Endothelial cell of umbilical vein (primary cell): ENCODE data around the gene CYFIP2. TPM values are rescaled to one million over a fixed set of nuclear protein-coding genes. Genes with fewer than 3 reads are reported as not detected.

Experiments used
- BruUV-seq: library from RNA; stranded (reverse); fragments of 400-500 nt; replicated peaks from 2 replicates; lab custom pipeline; 2021; lab: Mats Ljungman, UMichigan
- CTCF ChIA-PET: fragments of 300-600, 350-600 bp; sonication (Branson Sonifier 250); formaldehyde crosslinking; loops from one replicate; lab custom pipeline; 2021; ENCODE audit warnings: antibody characterized with exemption, inconsistent platforms; lab: Charles Lee
- POLR2A ChIA-PET: fragments of 300-600, 350-600 bp; sonication (Branson Sonifier 250); formaldehyde crosslinking; loops from one replicate; lab custom pipeline; 2021; ENCODE audit warnings: antibody characterized with exemption, inconsistent platforms; lab: Charles Lee
- DNase-seq: peaks from one replicate; pipeline ENCODE4 v3.0.0-alpha.2; 2011; ENCODE audit warnings: low read depth, low spot score
- FAIRE-seq: peaks from 2 replicates; lab custom pipeline; 2011; peaks lifted over from hg19 to GRCh38; lab: Jason Lieb, UNC
- H2AFZ ChIP-seq: 2 replicates; pipeline ENCODE4 v1.6.0; 2012; ENCODE audit warnings: low read depth, low read length, control low read depth, inconsistent platforms
- H3K27ac ChIP-seq: 2 replicates; pipeline ENCODE4 v1.5.1; 2011; ENCODE audit warnings: low read depth, mild to moderate bottlenecking, control low read depth, low read length, moderate library complexity; ENCODE audit not compliant: insufficient read depth
- H3K27me3 ChIP-seq, 2 experiments: 2 replicates each; pipeline versions ENCODE4 v1.6.0 to v1.6.1; 2011; ENCODE audit warnings: low read length in 2 of 2, mixed read lengths in 1 of 2; ENCODE audit not compliant: control insufficient read depth in 2 of 2, insufficient read depth in 2 of 2
- H3K36me3 ChIP-seq, 2 experiments: 2 replicates in 1 of 2; 3 replicates in 1 of 2; pipeline ENCODE4 v1.5.1; 2011; ENCODE audit warnings: low read length in 2 of 2, mild to moderate bottlenecking in 1 of 2, moderate library complexity in 1 of 2; ENCODE audit not compliant: control insufficient read depth in 2 of 2, insufficient read depth in 2 of 2; ENCODE audit errors: extremely low read depth in 1 of 2
- H3K4me1 ChIP-seq: 3 replicates; pipeline ENCODE4 v1.5.1; 2011; ENCODE audit warnings: mild to moderate bottlenecking, low read length; ENCODE audit not compliant: control insufficient read depth, insufficient read depth; ENCODE audit errors: extremely low read depth
- H3K4me2 ChIP-seq: 2 replicates; pipeline ENCODE4 v1.6.1; 2011; ENCODE audit warnings: low read length, control low read depth, mixed read lengths; ENCODE audit not compliant: insufficient read depth
- H3K4me3 ChIP-seq, 3 experiments: fragments of 200-600 bp in 1 of 3; sonication (generic), shearing (Covaris generic) in 1 of 3; replicated peaks in 1 of 3; 2 replicates each; pipeline ENCODE4 v1.5.1; 2011 to 2016; ENCODE audit warnings: control low read depth in 3 of 3, low read length in 3 of 3, mild to moderate bottlenecking in 2 of 3, inconsistent platforms in 1 of 3, low read depth in 1 of 3, moderate library complexity in 1 of 3; ENCODE audit not compliant: insufficient read depth in 1 of 3
- H3K79me2 ChIP-seq: 2 replicates; pipeline ENCODE4 v1.6.0; 2012; ENCODE audit warnings: low read length, inconsistent platforms; ENCODE audit not compliant: control insufficient read depth, insufficient read depth
- H3K9ac ChIP-seq: replicated peaks from 2 replicates; pipeline ENCODE3; 2011; ENCODE audit warnings: low read length, control low read depth; ENCODE audit not compliant: insufficient read depth; ENCODE audit errors: extremely low read depth
- H3K9me1 ChIP-seq: replicated peaks from 3 replicates; pipeline ENCODE4 v1.6.0; 2011; ENCODE audit warnings: mild to moderate bottlenecking, low read length; ENCODE audit not compliant: control insufficient read depth, insufficient read depth; ENCODE audit errors: extremely low read depth
- H3K9me3 ChIP-seq: replicated peaks from 2 replicates; pipeline ENCODE4 v1.5.1; 2012; ENCODE audit warnings: low read length, inconsistent platforms; ENCODE audit not compliant: control insufficient read depth, insufficient read depth
- H4K20me1 ChIP-seq: replicated peaks from 2 replicates; pipeline ENCODE3; 2011; ENCODE audit warnings: mild to moderate bottlenecking, low read length; ENCODE audit not compliant: control insufficient read depth, insufficient read depth; ENCODE audit errors: extremely low read depth
- EZH2 ChIP-seq: IDR thresholded peaks from 2 replicates; pipeline ENCODE4 v1.6.1; 2012; ENCODE audit warnings: borderline replicate concordance, low read depth, mild to moderate bottlenecking, moderate library complexity, low read length, inconsistent platforms; ENCODE audit not compliant: severe bottlenecking
- GATA2 ChIP-seq: IDR thresholded peaks from 2 replicates; pipeline ENCODE4 v1.7.0; 2011; ENCODE audit warnings: low read depth, mild to moderate bottlenecking, moderate library complexity, mixed read lengths, low read length; ENCODE audit not compliant: insufficient read length, insufficient read depth
- JUN ChIP-seq: IDR thresholded peaks from 2 replicates; pipeline ENCODE4 v1.6.1; 2011; ENCODE audit warnings: borderline replicate concordance, low read depth; ENCODE audit not compliant: insufficient read length, insufficient read depth
- MYC ChIP-seq: IDR thresholded peaks from one replicate; pipeline ENCODE4 v1.6.1; 2011; ENCODE audit warnings: mild to moderate bottlenecking, low read depth, low read length
- POLR2AphosphoS5 ChIP-seq: IDR thresholded peaks from 2 replicates; pipeline ENCODE4 v1.6.1; 2012; ENCODE audit warnings: low read depth, mild to moderate bottlenecking, control low read depth, low read length, moderate library complexity; ENCODE audit not compliant: insufficient read depth
- dilution Hi-C: fragments of 300-500 bp; cut with MboI; formaldehyde crosslinking; loops from one replicate; pipeline ENCODE4 v1.15.0; 2019; ENCODE audit warnings: low sequenced_read_pairs; ENCODE audit not compliant: extremely low pct_ligation_motif_present
- intact Hi-C: fragments of 100-400 bp; cut with micrococcal nuclease; formaldehyde crosslinking; loops from one replicate; pipeline ENCODE4 v1.10.0; 2022
- polyA plus RNA-seq, 4 experiments: library from polyadenylated mRNA; depleted of rRNA in 3 of 4; stranded (reverse) in 3 of 4; unstranded in 1 of 4; fragments of >200 nt; gene quantifications; 2 replicates each; pipeline versions ENCODE4 v1.2.1 to v1.2.3, GENCODE V29; 2011 to 2012; ENCODE audit warnings: missing spikeins in 1 of 4
- total RNA-seq: library from RNA; stranded (reverse); gene quantifications from 2 replicates; pipeline ENCODE4 v1.2.3, GENCODE V29; 2021
- TF ChIP-seq, protein P1 (sequence below): IDR thresholded peaks from 2 replicates; pipeline ENCODE4 v1.6.1; 2011; ENCODE audit not compliant: insufficient read depth, insufficient read length
- TF ChIP-seq, protein P2 (sequence below), 2 donors: IDR thresholded peaks; 1 replicate in 1 of 2; 2 replicates in 1 of 2; pipeline ENCODE4 v1.5.1; 2011; ENCODE audit warnings: low read length in 2 of 2, mild to moderate bottlenecking in 2 of 2, moderate library complexity in 2 of 2, control low read depth in 1 of 2, inconsistent platforms in 1 of 2, low read depth in 1 of 2; ENCODE audit not compliant: insufficient read depth in 1 of 2; ENCODE audit errors: extremely low read depth in 1 of 2

Gene CYFIP2
- total and polyA plus RNA-seq, 2 donors (not counting 3 experiments of a cell fraction or from before 2014, with no cell fraction given), result 9.2 to 22.4 TPM

DNA sequence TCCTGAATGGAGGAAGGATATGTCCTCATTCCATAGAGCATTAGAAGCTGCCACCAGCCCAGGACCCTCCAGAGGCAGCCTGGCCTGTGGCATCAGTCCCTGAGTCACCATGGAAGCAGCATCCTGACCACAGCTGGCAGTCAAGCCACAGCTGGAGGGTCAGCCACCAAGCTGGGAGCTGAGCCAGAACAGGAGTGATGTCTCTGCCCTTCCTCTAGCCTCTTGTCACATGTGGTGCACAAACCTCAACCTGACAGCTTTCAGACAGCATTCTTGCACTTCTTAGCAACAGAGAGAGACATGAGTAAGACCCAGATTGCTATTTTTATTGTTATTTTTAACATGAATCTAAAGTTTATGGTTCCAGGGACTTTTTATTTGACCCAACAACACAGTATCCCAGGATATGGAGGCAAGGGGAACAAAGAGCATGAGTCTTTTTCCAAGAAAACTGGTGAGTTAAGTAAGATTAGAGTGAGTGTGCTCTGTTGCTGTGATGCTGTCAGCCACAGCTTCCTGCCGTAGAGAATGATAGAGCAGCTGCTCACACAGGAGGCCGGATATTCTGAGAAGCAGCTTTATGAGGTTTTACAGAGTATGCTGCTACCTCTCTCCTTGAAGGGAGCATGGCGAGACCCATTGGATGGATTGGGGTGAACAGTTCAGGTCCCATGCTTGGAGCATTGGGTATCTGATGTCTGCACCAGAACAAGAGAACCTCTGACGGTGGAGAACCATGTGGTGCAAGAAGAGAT is 13.0 kb upstream of the CYFIP2 start:
- POLR2A ChIA-PET, result no interaction called here
- Histone ChIP-seq H3K4me2 (no peak overlapping the region), H3K9ac (no peak overlapping the region), H3K4me1 (no peaks in the 10 kb centered on the region), H3K27me3 (peaks cover 3% of the 10 kb centered on the region in 2 experiments), H3K9me1 (no peaks in the 10 kb centered on the region), H2AFZ (no peak overlapping the region), H4K20me1 (no peaks in the 10 kb centered on the region), H3K9me3 (no peaks in the 10 kb centered on the region), H3K27ac (no peak overlapping the region), H3K79me2 (no peaks in the 10 kb centered on the region), H3K4me3 (no peak overlapping the region), H3K36me3 (no peaks in the 10 kb centered on the region)
- DNase-seq, result no peak
- CTCF ChIA-PET, result interaction anchor here (0.6 to 2.9 kb wide), 10 partner anchors 8 to 491 kb away, joined by 3 to 35 read pairs (median 4); partner anchors contain the start of genes CYFIP2 and LSM11
- TF ChIP-seq POLR2AphosphoS5 (no peak), EZH2 (no peak), GATA2 (no peak), MYC (no peak)
- TF ChIP-seq, protein P1, sequence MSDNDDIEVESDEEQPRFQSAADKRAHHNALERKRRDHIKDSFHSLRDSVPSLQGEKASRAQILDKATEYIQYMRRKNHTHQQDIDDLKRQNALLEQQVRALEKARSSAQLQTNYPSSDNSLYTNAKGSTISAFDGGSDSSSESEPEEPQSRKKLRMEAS, result no peak
- intact Hi-C loops (loop anchor here (1.0 to 5.0 kb wide), 4 partner anchors 59 to 489 kb away; partner anchors contain the start of gene LSM11), dilution Hi-C loops (no loop called here)
- no TSS peak for BruUV-seq
- FAIRE-seq, result no peak

DNA sequence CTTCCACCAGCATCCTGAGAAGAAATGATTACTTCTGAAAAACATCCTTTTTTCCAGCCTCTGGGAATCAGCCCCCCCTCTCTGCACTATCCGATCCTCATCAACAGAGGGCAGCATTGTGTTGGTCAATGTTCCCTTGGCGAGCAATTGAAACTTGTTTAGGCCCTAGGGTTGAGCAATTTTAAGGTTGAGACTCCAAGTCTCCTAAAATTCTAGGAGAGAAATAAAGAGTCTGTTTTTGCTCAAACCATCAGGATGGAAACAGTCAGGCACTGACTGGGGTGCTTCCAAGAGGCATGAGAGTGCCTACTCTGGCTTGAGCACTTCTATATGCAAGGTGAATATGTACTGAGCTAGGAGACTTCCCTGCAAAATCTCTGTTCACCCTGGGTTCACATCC is 12.4 kb upstream of the CYFIP2 start:
- Histone ChIP-seq H3K4me2 (no peak overlapping the region), H3K36me3 (no peaks in the 10 kb centered on the region), H3K9me3 (no peaks in the 10 kb centered on the region), H4K20me1 (no peaks in the 10 kb centered on the region), H3K4me1 (no peaks in the 10 kb centered on the region), H3K27ac (no peak overlapping the region), H3K9me1 (no peaks in the 10 kb centered on the region), H2AFZ (no peak overlapping the region), H3K4me3 (no peak overlapping the region), H3K79me2 (no peaks in the 10 kb centered on the region), H3K9ac (no peak overlapping the region), H3K27me3 (peaks cover 3% of the 10 kb centered on the region in 2 experiments)
- POLR2A ChIA-PET, result no interaction called here
- intact Hi-C loops, result loop anchor here (1.0 to 5.0 kb wide), 4 partner anchors 59 to 489 kb away; partner anchors contain the start of gene LSM11
- no TSS peak for BruUV-seq
- TF ChIP-seq, protein P2, sequence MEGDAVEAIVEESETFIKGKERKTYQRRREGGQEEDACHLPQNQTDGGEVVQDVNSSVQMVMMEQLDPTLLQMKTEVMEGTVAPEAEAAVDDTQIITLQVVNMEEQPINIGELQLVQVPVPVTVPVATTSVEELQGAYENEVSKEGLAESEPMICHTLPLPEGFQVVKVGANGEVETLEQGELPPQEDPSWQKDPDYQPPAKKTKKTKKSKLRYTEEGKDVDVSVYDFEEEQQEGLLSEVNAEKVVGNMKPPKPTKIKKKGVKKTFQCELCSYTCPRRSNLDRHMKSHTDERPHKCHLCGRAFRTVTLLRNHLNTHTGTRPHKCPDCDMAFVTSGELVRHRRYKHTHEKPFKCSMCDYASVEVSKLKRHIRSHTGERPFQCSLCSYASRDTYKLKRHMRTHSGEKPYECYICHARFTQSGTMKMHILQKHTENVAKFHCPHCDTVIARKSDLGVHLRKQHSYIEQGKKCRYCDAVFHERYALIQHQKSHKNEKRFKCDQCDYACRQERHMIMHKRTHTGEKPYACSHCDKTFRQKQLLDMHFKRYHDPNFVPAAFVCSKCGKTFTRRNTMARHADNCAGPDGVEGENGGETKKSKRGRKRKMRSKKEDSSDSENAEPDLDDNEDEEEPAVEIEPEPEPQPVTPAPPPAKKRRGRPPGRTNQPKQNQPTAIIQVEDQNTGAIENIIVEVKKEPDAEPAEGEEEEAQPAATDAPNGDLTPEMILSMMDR (IDR thresholded peaks at IDR 0.05; ENCODE audit: extremely low read depth in 1 of 2, insufficient read depth in 1 of 2, low read depth in 1 of 2, low read length in 2 of 2), result peak; percentile 70 to 78
- TF ChIP-seq JUN (no peak), GATA2 (no peak), POLR2AphosphoS5 (no peak)
- DNase-seq (peak; percentile 57), FAIRE-seq (peak; percentile 95)
- dilution Hi-C loops, result no loop called here
- CTCF ChIA-PET, result interaction anchor here (0.5 to 2.9 kb wide), 27 partner anchors 9 to 741 kb away, joined by 3 to 35 read pairs (median 4); partner anchors contain the start of genes CYFIP2 and LSM11
